GM12874 (cell line): ENCODE results near the gene TMCO6.

Experiments used
- CTCF ChIP-seq: IDR thresholded peaks from 2 replicates; pipeline ENCODE4 v1.5.1; 2011; ENCODE audit warnings: low read depth, mild to moderate bottlenecking, control low read depth, low read length, moderate library complexity; ENCODE audit not compliant: insufficient read depth

Gene TMCO6

GRCh38 chr5:140642718-140643117 lies 3.5 kb downstream of the TMCO6 start:
- no peak for TF ChIP-seq CTCF

DNA sequence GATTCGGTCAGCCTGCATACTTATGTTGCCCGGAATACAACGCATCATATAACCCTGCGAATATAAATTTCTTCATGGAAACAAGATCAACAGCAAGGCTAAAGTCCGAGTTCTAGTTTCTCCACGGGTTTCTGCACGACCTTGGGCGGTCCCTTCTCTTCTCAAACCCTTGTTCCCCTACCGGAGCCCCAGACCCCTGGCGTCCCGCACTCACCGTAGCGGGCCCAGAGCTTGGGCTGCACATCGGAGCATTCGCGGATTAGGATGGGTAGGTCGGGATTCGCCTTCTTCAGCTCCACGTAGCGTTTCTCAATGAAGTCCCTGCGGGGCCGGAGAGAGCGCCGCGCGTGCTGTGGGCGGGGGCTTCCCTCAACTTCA lies 7.8 kb downstream of the TMCO6 start:
- no peak for TF ChIP-seq CTCF

DNA sequence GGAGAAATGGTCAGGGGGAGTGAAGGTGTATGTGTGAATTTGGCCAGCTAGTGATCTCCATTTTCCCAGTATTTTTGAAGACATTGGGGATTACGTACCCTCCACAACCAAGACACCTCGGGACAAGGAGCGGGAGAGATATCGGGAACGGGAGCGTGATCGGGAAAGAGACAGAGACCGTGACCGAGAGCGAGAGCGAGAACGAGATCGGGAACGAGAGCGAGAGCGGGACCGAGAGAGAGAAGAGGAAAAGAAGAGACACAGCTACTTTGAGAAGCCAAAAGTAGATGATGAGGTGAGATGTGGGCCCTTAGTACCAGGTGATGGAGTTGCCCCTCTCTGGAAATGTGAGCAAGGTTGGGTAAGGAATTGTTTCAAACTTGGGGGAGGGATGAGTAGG lies 19.6 kb downstream of the TMCO6 start:
- TF ChIP-seq CTCF, result no peak

- TF ChIP-seq CTCF, result no peak
Observed at GRCh38 chr5:140664030-140664358, 24.7 kb downstream of the TMCO6 start.

- no peak for TF ChIP-seq CTCF
Observed at GRCh38 chr5:140664359-140665119, 25.3 kb downstream of the TMCO6 start, which contains the start of gene WDR55. Gene WDR55 (plus strand): TSS chr5:140664904. CDS start chr5:140664913, 9 bp downstream.

GRCh38 chr5:140671472-140672125 lies 32.3 kb downstream of the TMCO6 start:
- TF ChIP-seq CTCF, result no peak

DNA sequence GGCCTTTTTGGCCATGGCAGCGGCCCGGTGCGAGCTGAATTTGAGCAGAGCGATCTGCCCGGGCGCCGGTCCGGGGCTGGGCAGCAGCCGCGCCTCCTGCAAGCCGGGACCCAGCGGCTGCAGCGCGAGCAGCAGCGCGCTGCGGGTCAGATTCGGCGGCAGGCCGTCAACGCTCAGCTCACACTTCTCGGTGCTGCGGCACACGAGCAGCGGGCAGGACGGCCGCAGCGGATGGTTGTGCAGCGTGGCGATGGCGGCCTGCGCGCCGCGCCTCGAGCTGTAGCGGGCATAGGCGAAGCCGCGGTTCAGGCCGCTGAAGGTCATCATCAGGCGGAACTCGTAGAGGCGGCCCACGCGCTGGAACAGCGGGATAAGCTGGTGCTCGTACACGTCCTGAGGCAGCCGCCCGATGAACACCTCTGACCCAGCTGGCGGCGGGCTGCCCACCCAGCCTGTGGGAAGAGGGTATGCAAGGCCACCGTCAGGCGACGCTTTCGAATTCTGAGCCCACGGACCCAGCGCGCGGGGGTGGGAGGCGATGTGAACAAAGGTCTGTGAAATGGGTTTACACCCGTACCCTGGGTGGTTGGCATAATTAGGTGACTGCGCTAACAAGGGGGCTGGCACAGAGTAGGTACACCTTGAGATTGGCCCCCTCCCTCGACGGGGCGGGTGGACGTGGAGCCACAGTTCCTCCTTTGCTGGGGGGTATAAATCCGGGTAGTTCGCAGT lies 33.4 kb downstream of the TMCO6 start:
- TF ChIP-seq CTCF, result no peak
